HL-60 (cell line): ENCODE measurements around the gene BCAT1.

Experiments
- DNase-seq, 2 experiments: peaks; one replicate each; pipeline ENCODE4 v3.0.0-alpha.2; 2010 to 2020; ENCODE audit warnings: low read depth in 1 of 2, low spot score in 1 of 2
- H3K27ac ChIP-seq: fragments of 250-450 bp; sonication (Bioruptor Pico); replicated peaks from 2 replicates; pipeline ENCODE4 v1.5.1; 2020; ENCODE audit warnings: mild to moderate bottlenecking, moderate library complexity
- H3K27me3 ChIP-seq: fragments of 250-450 bp; sonication (Bioruptor Pico); 2 replicates; pipeline ENCODE4 v1.5.1; 2021; ENCODE audit warnings: mild to moderate bottlenecking, moderate library complexity; ENCODE audit not compliant: insufficient read depth, poor library complexity, severe bottlenecking
- H3K4me3 ChIP-seq: replicated peaks from 2 replicates; pipeline ENCODE4 v1.5.1; 2011; ENCODE audit warnings: mild to moderate bottlenecking, control low read depth, low read length; ENCODE audit not compliant: insufficient read depth
- GABPA ChIP-seq: IDR thresholded peaks from 2 replicates; pipeline ENCODE4 v1.6.1; 2012; ENCODE audit warnings: low read depth
- POLR2AphosphoS5 ChIP-seq: IDR thresholded peaks from 2 replicates; pipeline ENCODE4 v1.6.1; 2012; ENCODE audit warnings: low read depth
- SPI1 ChIP-seq: IDR thresholded peaks from 2 replicates; pipeline ENCODE4 v1.6.1; 2012; ENCODE audit warnings: low read depth, mild to moderate bottlenecking, borderline replicate concordance
- TF ChIP-seq, protein P1 (sequence below): IDR thresholded peaks from 2 replicates; pipeline ENCODE4 v1.6.1; 2012; ENCODE audit warnings: low read depth; ENCODE audit not compliant: insufficient replicate concordance
- TF ChIP-seq, protein P2 (sequence below): IDR thresholded peaks from one replicate; pipeline ENCODE4 v1.5.1; 2011; ENCODE audit warnings: low read length, control low read depth, inconsistent platforms; ENCODE audit not compliant: insufficient read depth

BCAT1 gene

DNA sequence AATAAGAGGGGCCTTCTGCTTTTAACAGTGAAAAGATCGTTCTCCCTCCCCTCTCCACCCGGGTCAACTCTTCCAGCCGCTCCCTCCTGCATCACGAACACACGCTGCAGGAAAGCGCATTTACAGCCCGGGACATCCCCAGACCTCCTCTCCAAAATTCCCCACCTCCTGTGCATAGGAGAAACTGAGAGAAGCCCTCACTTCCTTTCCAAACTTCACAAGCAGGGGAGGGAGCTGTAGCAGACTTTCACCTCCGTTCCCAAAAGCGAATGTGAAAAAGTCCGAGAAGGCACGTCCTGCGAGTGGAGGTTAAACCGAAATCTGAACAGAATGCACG is 513 bp downstream of the BCAT1 start:
- Histone ChIP-seq H3K4me3 (peak overlapping the region; percentile 52), H3K27me3 (no peaks in the 10 kb centered on the region), H3K27ac (peak overlapping the region; percentile 87)
- TF ChIP-seq, protein P1, sequence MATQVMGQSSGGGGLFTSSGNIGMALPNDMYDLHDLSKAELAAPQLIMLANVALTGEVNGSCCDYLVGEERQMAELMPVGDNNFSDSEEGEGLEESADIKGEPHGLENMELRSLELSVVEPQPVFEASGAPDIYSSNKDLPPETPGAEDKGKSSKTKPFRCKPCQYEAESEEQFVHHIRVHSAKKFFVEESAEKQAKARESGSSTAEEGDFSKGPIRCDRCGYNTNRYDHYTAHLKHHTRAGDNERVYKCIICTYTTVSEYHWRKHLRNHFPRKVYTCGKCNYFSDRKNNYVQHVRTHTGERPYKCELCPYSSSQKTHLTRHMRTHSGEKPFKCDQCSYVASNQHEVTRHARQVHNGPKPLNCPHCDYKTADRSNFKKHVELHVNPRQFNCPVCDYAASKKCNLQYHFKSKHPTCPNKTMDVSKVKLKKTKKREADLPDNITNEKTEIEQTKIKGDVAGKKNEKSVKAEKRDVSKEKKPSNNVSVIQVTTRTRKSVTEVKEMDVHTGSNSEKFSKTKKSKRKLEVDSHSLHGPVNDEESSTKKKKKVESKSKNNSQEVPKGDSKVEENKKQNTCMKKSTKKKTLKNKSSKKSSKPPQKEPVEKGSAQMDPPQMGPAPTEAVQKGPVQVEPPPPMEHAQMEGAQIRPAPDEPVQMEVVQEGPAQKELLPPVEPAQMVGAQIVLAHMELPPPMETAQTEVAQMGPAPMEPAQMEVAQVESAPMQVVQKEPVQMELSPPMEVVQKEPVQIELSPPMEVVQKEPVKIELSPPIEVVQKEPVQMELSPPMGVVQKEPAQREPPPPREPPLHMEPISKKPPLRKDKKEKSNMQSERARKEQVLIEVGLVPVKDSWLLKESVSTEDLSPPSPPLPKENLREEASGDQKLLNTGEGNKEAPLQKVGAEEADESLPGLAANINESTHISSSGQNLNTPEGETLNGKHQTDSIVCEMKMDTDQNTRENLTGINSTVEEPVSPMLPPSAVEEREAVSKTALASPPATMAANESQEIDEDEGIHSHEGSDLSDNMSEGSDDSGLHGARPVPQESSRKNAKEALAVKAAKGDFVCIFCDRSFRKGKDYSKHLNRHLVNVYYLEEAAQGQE: no peak
- TF ChIP-seq, protein P2, sequence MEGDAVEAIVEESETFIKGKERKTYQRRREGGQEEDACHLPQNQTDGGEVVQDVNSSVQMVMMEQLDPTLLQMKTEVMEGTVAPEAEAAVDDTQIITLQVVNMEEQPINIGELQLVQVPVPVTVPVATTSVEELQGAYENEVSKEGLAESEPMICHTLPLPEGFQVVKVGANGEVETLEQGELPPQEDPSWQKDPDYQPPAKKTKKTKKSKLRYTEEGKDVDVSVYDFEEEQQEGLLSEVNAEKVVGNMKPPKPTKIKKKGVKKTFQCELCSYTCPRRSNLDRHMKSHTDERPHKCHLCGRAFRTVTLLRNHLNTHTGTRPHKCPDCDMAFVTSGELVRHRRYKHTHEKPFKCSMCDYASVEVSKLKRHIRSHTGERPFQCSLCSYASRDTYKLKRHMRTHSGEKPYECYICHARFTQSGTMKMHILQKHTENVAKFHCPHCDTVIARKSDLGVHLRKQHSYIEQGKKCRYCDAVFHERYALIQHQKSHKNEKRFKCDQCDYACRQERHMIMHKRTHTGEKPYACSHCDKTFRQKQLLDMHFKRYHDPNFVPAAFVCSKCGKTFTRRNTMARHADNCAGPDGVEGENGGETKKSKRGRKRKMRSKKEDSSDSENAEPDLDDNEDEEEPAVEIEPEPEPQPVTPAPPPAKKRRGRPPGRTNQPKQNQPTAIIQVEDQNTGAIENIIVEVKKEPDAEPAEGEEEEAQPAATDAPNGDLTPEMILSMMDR: no peak
- TF ChIP-seq GABPA (no peak), SPI1 (no peak), POLR2AphosphoS5 (no peak)
- peak in 1 of 2 experiments; percentile 13 for DNase-seq

DNA sequence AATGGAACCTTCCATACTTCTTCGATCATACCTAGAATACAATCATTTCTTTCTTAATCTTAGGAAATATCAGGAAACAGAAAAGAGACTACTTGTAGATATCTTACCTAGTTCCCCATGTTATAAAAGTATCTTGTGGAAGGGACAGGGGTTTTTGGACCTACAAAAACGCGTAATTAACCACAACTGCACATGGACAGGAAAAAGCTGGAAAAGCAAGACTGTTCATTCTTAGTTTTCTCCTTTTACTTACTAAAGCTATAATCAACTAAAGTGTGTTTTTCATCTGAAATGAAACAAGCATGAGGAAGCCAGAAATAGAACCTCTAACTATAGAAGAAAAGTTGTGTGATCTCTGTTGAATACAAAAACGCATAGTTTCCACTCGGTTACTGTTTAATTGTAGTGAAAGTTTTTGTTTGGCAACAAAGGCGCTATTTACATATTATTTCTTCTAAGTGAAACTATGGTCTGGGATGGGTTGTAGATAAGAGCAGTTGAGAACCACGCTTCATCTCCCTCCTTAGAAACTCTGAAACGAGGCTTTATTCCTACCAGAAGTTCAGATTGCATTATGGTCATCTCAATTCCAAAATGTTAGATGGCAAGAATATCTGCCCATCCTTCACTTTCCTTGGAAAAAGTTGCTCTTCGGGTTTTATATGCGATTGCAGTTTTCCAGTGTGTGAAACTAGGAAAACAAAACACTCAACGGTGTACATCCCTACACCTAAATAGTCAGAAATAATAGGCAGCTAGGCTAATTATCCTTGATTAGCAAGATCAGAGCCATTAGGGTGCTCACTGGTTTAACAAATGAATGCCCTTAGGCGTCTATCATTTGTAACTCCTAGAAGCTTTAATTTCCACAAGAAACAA is 1.1 kb downstream of the BCAT1 start:
- DNase-seq: no peak
- Histone ChIP-seq H3K4me3 (peak overlapping the region; percentile 52), H3K27ac (peak overlapping the region; percentile 87), H3K27me3 (no peaks in the 10 kb centered on the region)
- TF ChIP-seq, protein P2: no peak
- TF ChIP-seq SPI1 (no peak), GABPA (no peak), POLR2AphosphoS5 (no peak)
- TF ChIP-seq, protein P1: no peak

DNA sequence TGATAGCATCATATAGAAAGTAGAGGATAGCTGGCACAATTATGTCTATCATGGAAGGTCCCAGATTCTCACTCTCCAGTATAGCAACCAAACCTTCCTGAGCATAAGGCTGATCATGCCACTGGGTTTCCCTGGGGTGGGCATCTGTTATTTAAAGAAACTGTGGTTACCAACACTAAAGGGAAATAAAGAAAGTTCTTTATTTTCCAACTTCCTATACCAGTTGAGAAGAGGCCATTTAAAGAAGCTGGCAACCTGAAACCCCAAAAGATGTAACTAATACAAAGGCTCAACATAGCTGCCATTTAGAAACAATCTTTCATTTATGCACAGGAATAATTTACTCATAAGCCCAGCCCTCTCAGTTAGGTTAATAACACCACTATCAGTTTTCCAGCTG is 3.1 kb downstream of the BCAT1 start:
- Histone ChIP-seq H3K27ac (peak overlapping the region; percentile 87), H3K27me3 (no peaks in the 10 kb centered on the region), H3K4me3 (no peak overlapping the region; the same call in 1 of the 2 replicates)
- no peak for TF ChIP-seq GABPA
- TF ChIP-seq, protein P1: no peak
- TF ChIP-seq SPI1: no peak
- TF ChIP-seq POLR2AphosphoS5: no peak
- TF ChIP-seq, protein P2: no peak
- DNase-seq: no peak
